Neural progenitor cell (in vitro differentiated cells): ENCODE data around the gene SPCS2. TPM values are rescaled to one million over a fixed set of nuclear protein-coding genes. Genes with fewer than 3 reads are reported as not detected.

ENCODE experiments used
- DNase-seq: peaks from one replicate; pipeline ENCODE4 v3.0.0-alpha.2; 2016; ENCODE audit warnings: low spot score
- H2AFZ ChIP-seq: fragments of 200-600 bp; sonication (generic); replicated peaks from 2 replicates; pipeline ENCODE4 v1.6.1; 2016; ENCODE audit warnings: antibody characterized with exemption
- H3F3A ChIP-seq: fragments of 200-600 bp; sonication (generic); 2 replicates; pipeline ENCODE4 v1.6.1; 2016; ENCODE audit warnings: antibody characterized with exemption, low read depth
- H3K27ac ChIP-seq: fragments of 200-600 bp; sonication (generic); 2 replicates; pipeline ENCODE4 v1.5.1; 2016; ENCODE audit warnings: mild to moderate bottlenecking
- H3K27me3 ChIP-seq: fragments of 200-600 bp; sonication (generic); 2 replicates; pipeline ENCODE4 v1.6.1; 2016; ENCODE audit warnings: mild to moderate bottlenecking, moderate library complexity
- H3K36me3 ChIP-seq: fragments of 200-600 bp; sonication (generic); 2 replicates; pipeline ENCODE4 v1.5.1; 2016
- H3K4me1 ChIP-seq: fragments of 200-600 bp; sonication (generic); 2 replicates; pipeline ENCODE4 v1.6.1; 2016; ENCODE audit warnings: mixed run types
- H3K4me2 ChIP-seq: fragments of 200-600 bp; sonication (generic); 2 replicates; pipeline ENCODE4 v1.6.1; 2016
- H3K4me3 ChIP-seq: fragments of 200-600 bp; sonication (generic); 2 replicates; pipeline ENCODE4 v1.5.1; 2016
- H3K79me2 ChIP-seq: fragments of 200-600 bp; sonication (generic); 2 replicates; pipeline ENCODE4 v1.6.1; 2016; ENCODE audit warnings: low read depth
- H3K9ac ChIP-seq: fragments of 200-600 bp; sonication (generic); 2 replicates; pipeline ENCODE4 v1.6.1; 2016
- H3K9me3 ChIP-seq: fragments of 200-600 bp; sonication (generic); 2 replicates; pipeline ENCODE4 v1.5.1; 2016; ENCODE audit warnings: low read depth
- H4K20me1 ChIP-seq: fragments of 200-600 bp; sonication (generic); 2 replicates; pipeline ENCODE4 v1.6.1; 2016; ENCODE audit warnings: low read depth
- H3K27ac Mint-ChIP-seq: 3 replicates; pipeline ENCODE4 v1.8.0; 2021; ENCODE audit warnings: mixed read lengths
- H3K27me3 Mint-ChIP-seq: 2 replicates; pipeline ENCODE4 v1.8.0; 2022; ENCODE audit warnings: low read depth, mild to moderate bottlenecking, inconsistent platforms, moderate library complexity, mixed read lengths; ENCODE audit not compliant: insufficient read depth
- H3K36me3 Mint-ChIP-seq: 3 replicates; pipeline ENCODE4 v1.8.0; 2021; ENCODE audit warnings: mixed read lengths
- H3K4me1 Mint-ChIP-seq: 3 replicates; pipeline ENCODE4 v1.8.0; 2021; ENCODE audit warnings: mixed read lengths
- H3K4me3 Mint-ChIP-seq: 3 replicates; pipeline ENCODE4 v1.8.0; 2021; ENCODE audit warnings: mild to moderate bottlenecking, moderate library complexity, mixed read lengths
- H3K9me3 Mint-ChIP-seq: 3 replicates; pipeline ENCODE4 v1.8.0; 2020; ENCODE audit warnings: mixed read lengths
- CTCF ChIP-seq: fragments of 200-600 bp; sonication (generic); IDR thresholded peaks from 2 replicates; pipeline ENCODE4 v1.5.1; 2017; ENCODE audit warnings: antibody characterized with exemption, mild to moderate bottlenecking
- EZH2 ChIP-seq: fragments of 200-600 bp; sonication (generic); IDR thresholded peaks from 2 replicates; pipeline ENCODE4 v1.6.1; 2017; ENCODE audit warnings: antibody characterized with exemption, mild to moderate bottlenecking, moderate library complexity
- EZH2phosphoT487 ChIP-seq: fragments of 200-600 bp; sonication (generic); IDR thresholded peaks from 2 replicates; pipeline ENCODE4 v1.6.1; 2017; ENCODE audit warnings: antibody characterized with exemption
- total RNA-seq: library from RNA; depleted of rRNA; stranded (reverse); fragments of >200 nt; gene quantifications from 2 replicates; pipeline ENCODE4 v1.2.3, GENCODE V29; 2015; ENCODE audit warnings: low replicate concordance

The SPCS2 gene
- total RNA-seq, 1 donor from 2014 or later = 66.9 TPM

- TF ChIP-seq EZH2phosphoT487 = no peak
- TF ChIP-seq CTCF = no peak
- no peak for TF ChIP-seq EZH2
- Histone ChIP-seq H3K9ac (no peak overlapping the region), H3K4me1 (peaks cover 5% of the 10 kb centered on the region), H2AFZ (no peak overlapping the region), H3K27me3 (no peaks in the 10 kb centered on the region), H3K4me3 (no peak overlapping the region), H3F3A (no peaks in the 10 kb centered on the region), H3K36me3 (no peaks in the 10 kb centered on the region), H3K4me2 (no peak overlapping the region), H3K27ac (no peak overlapping the region), H4K20me1 (peaks cover 26% of the 10 kb centered on the region), H3K9me3 (no peaks in the 10 kb centered on the region), H3K79me2 (peaks cover 90% of the 10 kb centered on the region)
- Mint-ChIP-seq H3K27me3 (peaks cover 4% of the 10 kb centered on the region), H3K9me3 (peaks cover 2% of the 10 kb centered on the region), H3K4me1 (peaks cover 19% of the 10 kb centered on the region), H3K4me3 (no peak overlapping the region), H3K27ac (no peak overlapping the region), H3K36me3 (peaks cover 22% of the 10 kb centered on the region)
- no peak for DNase-seq
These were observed 3.7 kb downstream of the SPCS2 start for GRCh38 chr11:74952752-74953151.

DNA sequence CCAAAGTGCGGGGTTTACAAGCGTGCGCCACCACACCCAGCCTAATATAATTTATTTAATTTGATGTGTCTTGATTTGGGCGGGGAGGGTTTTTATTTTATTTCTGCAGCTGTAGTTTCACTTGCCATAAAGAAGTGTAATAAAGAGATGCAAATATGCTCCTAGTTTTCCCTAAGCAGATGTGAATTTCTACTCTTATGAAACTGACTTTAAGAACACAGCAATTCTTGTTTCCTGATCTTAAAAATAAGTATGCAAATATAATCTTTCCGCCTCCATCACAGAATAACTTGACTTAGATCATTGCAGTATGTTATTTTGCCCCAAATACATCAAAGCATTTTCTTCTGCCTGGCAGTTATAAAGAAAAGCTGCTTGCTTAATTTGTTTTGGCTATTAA is 4.4 kb downstream of the SPCS2 start:
- peaks cover 22% of the 10 kb centered on the region for H3K36me3 Mint-ChIP-seq
- no peak overlapping the region for H3K4me2 ChIP-seq
- H3F3A ChIP-seq = no peaks in the 10 kb centered on the region
- H3K79me2 ChIP-seq = peaks cover 94% of the 10 kb centered on the region
- H3K4me3 ChIP-seq = no peak overlapping the region
- H3K4me1 Mint-ChIP-seq = peaks cover 17% of the 10 kb centered on the region
- H3K36me3 ChIP-seq = no peaks in the 10 kb centered on the region
- H3K27me3 ChIP-seq = no peaks in the 10 kb centered on the region
- no peak overlapping the region for H3K27ac ChIP-seq
- DNase-seq = no peak
- peaks cover 2% of the 10 kb centered on the region for H3K9me3 Mint-ChIP-seq
- no peak overlapping the region for H3K9ac ChIP-seq
- H2AFZ ChIP-seq = no peak overlapping the region
- no peak overlapping the region for H3K4me3 Mint-ChIP-seq
- TF ChIP-seq CTCF (no peak), EZH2phosphoT487 (no peak), EZH2 (no peak)
- no peaks in the 10 kb centered on the region for H3K9me3 ChIP-seq
- peaks cover 4% of the 10 kb centered on the region for H3K27me3 Mint-ChIP-seq
- H4K20me1 ChIP-seq = peaks cover 33% of the 10 kb centered on the region
- H3K4me1 ChIP-seq = peaks cover 5% of the 10 kb centered on the region
- H3K27ac Mint-ChIP-seq = no peak overlapping the region

- no peak for DNase-seq
- H2AFZ ChIP-seq = no peak overlapping the region
- TF ChIP-seq EZH2phosphoT487 = no peak
- TF ChIP-seq CTCF = no peak
- TF ChIP-seq EZH2 = no peak
- peaks cover 5% of the 10 kb centered on the region for H3K4me1 ChIP-seq
- no peaks in the 10 kb centered on the region for H3F3A ChIP-seq
- no peaks in the 10 kb centered on the region for H3K27me3 ChIP-seq
- H4K20me1 ChIP-seq = peaks cover 40% of the 10 kb centered on the region
- Mint-ChIP-seq H3K27me3 (peaks cover 2% of the 10 kb centered on the region), H3K36me3 (peaks cover 25% of the 10 kb centered on the region), H3K27ac (no peak overlapping the region), H3K4me1 (peaks cover 16% of the 10 kb centered on the region), H3K9me3 (peaks cover 2% of the 10 kb centered on the region), H3K4me3 (no peak overlapping the region)
- no peaks in the 10 kb centered on the region for H3K9me3 ChIP-seq
- no peak overlapping the region for H3K9ac ChIP-seq
- peaks cover 100% of the 10 kb centered on the region for H3K79me2 ChIP-seq
- no peaks in the 10 kb centered on the region for H3K36me3 ChIP-seq
- H3K27ac ChIP-seq = no peak overlapping the region
- no peak overlapping the region for H3K4me2 ChIP-seq
- H3K4me3 ChIP-seq = no peak overlapping the region
These were observed 5.1 kb downstream of the SPCS2 start for GRCh38 chr11:74954199-74954598.
